Coronary artery (tissue), 2 donors: Measurements from ENCODE around the gene RFX4.

Source experiments
- DNase-seq: peaks from one replicate; pipeline ENCODE4 v3.0.0-alpha.2; 2017; ENCODE audit warnings: low spot score
- H3K27ac ChIP-seq, 2 donors: fragments of 200-600 bp; sonication (generic); one replicate each; pipeline ENCODE4 v1.5.1; 2016 to 2019
- H3K4me3 ChIP-seq: fragments of 200-600 bp; sonication (generic); 2 replicates; pipeline ENCODE4 v1.5.1; 2016; ENCODE audit warnings: mild to moderate bottlenecking, moderate library complexity
- CTCF ChIP-seq: fragments of 200-600 bp; sonication (generic); IDR thresholded peaks from one replicate; pipeline ENCODE4 v1.5.1; 2019; ENCODE audit warnings: antibody characterized with exemption

The RFX4 gene

GRCh38 chr12:106585105-106585520, 2.3 kb downstream of the RFX4 start:
- TF ChIP-seq CTCF = no peak
- no peak for DNase-seq
- Histone ChIP-seq H3K27ac (no peak overlapping the region), H3K4me3 (no peak overlapping the region)

DNA sequence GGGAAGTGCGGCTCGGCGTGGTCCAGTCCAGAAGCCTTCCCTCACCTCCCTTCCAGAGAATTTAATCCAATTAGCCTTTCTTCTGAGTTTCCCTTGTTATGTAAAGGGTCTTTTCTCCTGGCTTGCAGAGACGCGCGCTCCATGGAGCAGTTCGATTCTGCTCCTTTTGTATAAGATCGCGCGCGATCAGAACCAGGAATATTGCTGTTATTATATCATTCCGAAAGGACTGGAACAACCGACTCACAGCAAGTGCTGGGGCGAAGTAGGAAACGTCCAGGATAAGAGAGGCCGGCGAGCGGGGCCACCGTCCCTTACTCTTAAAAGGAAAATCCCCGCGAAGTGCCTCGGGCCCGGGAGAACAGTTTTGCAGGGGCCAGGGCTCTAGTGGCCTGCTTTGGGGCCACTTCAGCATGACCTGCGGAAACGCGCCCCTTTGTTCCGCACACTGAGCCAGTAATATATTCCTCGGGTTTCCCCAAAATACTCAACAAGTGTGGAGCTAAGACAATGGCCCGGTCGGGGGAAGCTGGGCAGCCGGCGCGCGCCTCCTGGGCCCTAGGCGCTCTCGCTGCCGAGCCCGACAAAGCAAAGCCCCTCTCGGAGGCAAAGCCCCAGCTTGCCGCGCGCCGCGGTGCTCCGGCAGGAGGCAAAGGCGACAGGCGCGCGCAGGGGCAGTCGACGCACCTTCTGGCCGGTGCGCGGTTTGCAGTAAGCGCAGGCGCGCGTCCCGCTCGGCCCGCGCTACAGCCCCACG, 2.9 kb downstream of the RFX4 start:
- Histone ChIP-seq H3K4me3 (peak overlapping the region; percentile 58), H3K27ac (no peak overlapping the region)
- TF ChIP-seq CTCF = no peak
- DNase-seq = no peak

DNA sequence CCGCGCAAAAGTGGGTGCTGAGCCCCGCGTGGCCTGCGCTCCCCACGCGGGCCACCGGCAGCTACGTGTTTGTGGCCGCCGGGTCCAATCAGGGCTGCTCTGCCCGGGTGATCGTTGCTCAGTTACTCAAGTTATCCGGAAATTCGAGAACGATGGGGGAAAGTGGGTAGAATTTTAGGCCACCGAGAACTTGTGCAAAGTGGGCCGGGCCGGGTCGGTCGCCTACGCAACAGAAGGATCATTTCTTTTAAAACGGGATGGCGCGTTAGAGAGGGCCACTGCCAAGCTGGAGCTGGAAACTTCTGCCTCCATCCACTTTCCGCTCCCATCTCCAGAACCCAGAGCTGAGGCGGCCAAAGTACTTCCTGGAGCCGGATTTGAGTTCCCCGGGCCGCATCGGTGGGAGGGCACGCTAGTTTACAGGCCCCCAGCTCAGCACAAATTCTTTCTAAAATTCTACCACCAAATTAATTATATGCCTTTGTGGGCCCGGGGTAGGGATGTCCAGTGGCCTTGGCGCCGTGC, 3.5 kb downstream of the RFX4 start:
- DNase-seq = no peak
- H3K27ac ChIP-seq = no peak overlapping the region
- peak overlapping the region; percentile 58 for H3K4me3 ChIP-seq
- no peak for TF ChIP-seq CTCF

DNA sequence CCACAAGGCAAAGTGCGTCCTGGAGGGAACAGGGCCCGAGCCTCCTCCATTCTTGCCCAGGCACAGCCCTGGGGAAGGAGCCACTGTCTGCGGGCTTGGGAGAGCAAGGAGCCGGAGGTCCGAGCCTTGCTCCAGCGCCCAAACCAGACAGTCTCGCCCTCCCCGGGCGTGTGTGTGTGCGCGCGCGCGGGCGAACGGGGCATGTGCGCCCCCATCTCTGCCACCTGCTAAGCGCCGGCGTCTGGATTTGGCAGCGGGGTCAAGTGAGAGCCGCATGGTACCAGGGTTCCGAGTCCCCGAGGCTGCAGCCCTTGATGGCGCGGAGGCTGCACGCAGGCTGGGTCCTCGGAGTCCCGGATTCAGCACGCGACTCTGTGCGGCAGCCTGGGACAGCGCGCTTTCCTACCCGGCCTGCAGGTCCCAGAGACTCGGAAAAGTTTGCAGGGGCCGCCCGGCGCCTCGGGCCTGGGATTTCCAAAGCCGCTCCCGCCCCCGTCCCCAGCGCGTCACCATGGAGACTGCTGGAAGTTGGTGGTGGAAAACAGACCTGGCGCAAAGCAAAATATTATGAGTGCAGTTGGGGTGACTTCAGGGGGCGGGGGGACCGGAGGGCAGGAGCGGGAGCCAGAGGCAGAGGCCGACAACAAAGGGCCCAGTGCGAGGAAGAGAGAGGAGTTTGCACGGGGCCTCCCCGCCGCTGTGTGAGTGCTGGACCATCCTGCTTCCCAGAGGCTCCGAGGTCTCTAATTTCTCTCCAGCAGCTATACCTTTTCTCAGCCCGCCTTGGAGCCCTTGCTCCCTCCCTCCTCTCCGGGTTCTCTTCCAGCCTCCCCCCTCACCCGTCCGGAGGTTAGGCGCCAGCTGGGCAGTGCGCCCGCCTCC, 4.2 kb downstream of the RFX4 start:
- Histone ChIP-seq H3K27ac (no peak overlapping the region), H3K4me3 (peak overlapping the region; percentile 58)
- DNase-seq = no peak
- TF ChIP-seq CTCF = no peak

DNA sequence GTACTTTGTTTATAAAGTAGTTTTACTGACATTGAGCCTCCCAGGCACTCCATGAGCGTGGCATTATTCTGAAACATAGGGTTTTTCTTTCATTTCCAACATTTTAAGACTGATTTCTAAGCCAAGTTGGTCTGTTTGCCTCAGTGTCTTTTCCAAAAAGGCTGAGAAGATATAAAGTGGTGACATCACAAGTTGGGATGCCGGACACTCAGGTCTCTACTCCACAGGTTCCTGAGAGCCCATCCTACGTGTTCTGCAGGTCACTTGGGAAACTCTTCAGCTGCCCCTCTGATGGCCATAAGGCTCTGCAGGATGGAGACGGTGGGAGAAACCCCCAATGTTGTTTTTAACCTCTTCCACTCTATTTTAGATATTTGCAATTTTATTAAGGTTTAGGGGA, 6.0 kb downstream of the RFX4 start:
- H3K4me3 ChIP-seq = no peak overlapping the region
- no peak for TF ChIP-seq CTCF
- DNase-seq = no peak

GRCh38 chr12:106590601-106591000, 7.8 kb downstream of the RFX4 start:
- no peak for DNase-seq
- H3K27ac ChIP-seq = no peak overlapping the region
- no peak overlapping the region for H3K4me3 ChIP-seq
- no peak for TF ChIP-seq CTCF

More for the DNA sequence above, 6.0 kb downstream of the RFX4 start:
- H3K27ac ChIP-seq = no peak overlapping the region
